Right renal pelvis (tissue), 4 donors: Measurements from ENCODE around the gene MYO10. TPM values are rescaled to one million over a fixed set of nuclear protein-coding genes. Genes with fewer than 3 reads are reported as not detected.

Source experiments
- DNase-seq, 4 donors: peaks; one replicate each; pipeline ENCODE4 v3.0.0-alpha.2; 2013; ENCODE audit warnings: low read depth in 4 of 4, low spot score in 3 of 4, missing footprints in 1 of 4
- polyA plus RNA-seq, 4 donors: library from polyadenylated mRNA; unstranded; fragments of 120-200 nt; gene quantifications; one replicate each; pipeline ENCODE4 v1.2.1, GENCODE V29; 2013; ENCODE audit not compliant: insufficient read length in 4 of 4

MYO10 gene
- polyA plus RNA-seq, 4 donors: 37.2 to 43.3 (median 40.8) TPM

GRCh38 chr5:16866795-16867576 lies 69.1 kb downstream of the MYO10 start:
- DNase-seq: no peak

GRCh38 chr5:16866273-16866672 lies 69.8 kb downstream of the MYO10 start:
- DNase-seq: no peak

GRCh38 chr5:16865151-16865550 lies 70.9 kb downstream of the MYO10 start:
- no peak for DNase-seq

- no peak for DNase-seq
These were observed 71.4 kb downstream of the MYO10 start for GRCh38 chr5:16864631-16865131.

GRCh38 chr5:16863469-16863946 lies 72.6 kb downstream of the MYO10 start:
- DNase-seq: no peak

- no peak for DNase-seq
These were observed 73.3 kb downstream of the MYO10 start for GRCh38 chr5:16862777-16863176.

- no peak for DNase-seq
These were observed 76.7 kb downstream of the MYO10 start for GRCh38 chr5:16859346-16859745.

- no peak for DNase-seq
These were observed 77.9 kb downstream of the MYO10 start for GRCh38 chr5:16858151-16858550.

- no peak for DNase-seq
These were observed 78.5 kb downstream of the MYO10 start for GRCh38 chr5:16857635-16858034.

GRCh38 chr5:16856531-16856930 lies 79.6 kb downstream of the MYO10 start:
- no peak for DNase-seq

- DNase-seq: no peak
These were observed 80.2 kb downstream of the MYO10 start for GRCh38 chr5:16855898-16856297.

- DNase-seq: no peak
These were observed 80.6 kb downstream of the MYO10 start for GRCh38 chr5:16855485-16855884.

- no peak for DNase-seq
These were observed 81.7 kb downstream of the MYO10 start for GRCh38 chr5:16854351-16854750.

GRCh38 chr5:16853518-16853917 lies 82.6 kb downstream of the MYO10 start:
- DNase-seq: no peak

- no peak for DNase-seq
These were observed 83.7 kb downstream of the MYO10 start for GRCh38 chr5:16852251-16853005.

- no peak for DNase-seq
These were observed 86.3 kb downstream of the MYO10 start for GRCh38 chr5:16849775-16850174.

- no peak for DNase-seq
These were observed 86.9 kb downstream of the MYO10 start for GRCh38 chr5:16849181-16849580.

- no peak for DNase-seq
These were observed 91.1 kb downstream of the MYO10 start for GRCh38 chr5:16844952-16845351.

- DNase-seq: no peak
These were observed 93.2 kb downstream of the MYO10 start for GRCh38 chr5:16842896-16843295.

- DNase-seq: no peak
These were observed 94.7 kb downstream of the MYO10 start for GRCh38 chr5:16841416-16841815.

- no peak for DNase-seq
These were observed 98.8 kb downstream of the MYO10 start for GRCh38 chr5:16837305-16837704.

- DNase-seq: no peak
These were observed 102.1 kb downstream of the MYO10 start for GRCh38 chr5:16834029-16834428.
